ENCODE results near the gene CFAP221.

- TF ChIP-seq ZNF384 (IDR thresholded peaks at IDR 0.05) (no peak), FOXA1 (IDR thresholded peaks at IDR 0.05) (no peak), SP1 (IDR thresholded peaks at IDR 0.05) (no peak), PKNOX1 (IDR thresholded peaks at IDR 0.05) (no peak), ELF4 (IDR thresholded peaks at IDR 0.05) (no peak), FOXK2 (IDR thresholded peaks at IDR 0.05) (no peak), BHLHE40 (IDR thresholded peaks at IDR 0.05; ENCODE audit: borderline replicate concordance) (no peak), L3MBTL2 (conservative IDR thresholded peaks at IDR 0.05) (no peak), CTBP1 (IDR thresholded peaks at IDR 0.05; ENCODE audit: borderline replicate concordance) (no peak)
These were observed 9.6 kb downstream of the CFAP221 start for GRCh38 chr2:119553687-119554344.

All from HEK293T (cell line).